Keratinocyte (primary cell): ENCODE results near the gene RPL6. TPM values are rescaled to one million over a fixed set of nuclear protein-coding genes. Genes with fewer than 3 reads are reported as not detected.
"Not testable (repeated sequence)": the region's sequence is repeated elsewhere in the genome, so short reads cannot be mapped to it uniquely, and the experiment has no call there.

ENCODE experiments used
- DNase-seq: peaks from one replicate; pipeline ENCODE4 v3.0.0-alpha.2; 2011; ENCODE audit warnings: low read depth, missing footprints, low spot score
- FAIRE-seq: peaks from 2 replicates; lab custom pipeline; 2011; peaks lifted over from hg19 to GRCh38; lab: Jason Lieb, UNC
- H2AFZ ChIP-seq: 2 replicates; pipeline ENCODE4 v1.6.0; 2012; ENCODE audit warnings: low read length, control low read depth, inconsistent platforms; ENCODE audit not compliant: control insufficient read depth
- H3K27ac ChIP-seq: 2 replicates; pipeline ENCODE4 v1.5.1; 2011; ENCODE audit warnings: low read length; ENCODE audit not compliant: control insufficient read depth, insufficient read depth
- H3K27me3 ChIP-seq: 3 replicates; pipeline ENCODE4 v1.6.0; 2011; ENCODE audit warnings: low read length; ENCODE audit not compliant: control insufficient read depth, insufficient read depth; ENCODE audit errors: extremely low read depth
- H3K36me3 ChIP-seq, 2 experiments: 2 replicates in 1 of 2; 3 replicates in 1 of 2; pipeline ENCODE4 v1.5.1; 2011; ENCODE audit warnings: low read length in 2 of 2, mild to moderate bottlenecking in 1 of 2; ENCODE audit not compliant: control insufficient read depth in 2 of 2, insufficient read depth in 2 of 2; ENCODE audit errors: extremely low read depth in 1 of 2
- H3K4me1 ChIP-seq: 3 replicates; pipeline ENCODE4 v1.5.1; 2011; ENCODE audit warnings: low read length; ENCODE audit not compliant: control insufficient read depth, insufficient read depth; ENCODE audit errors: extremely low read depth
- H3K4me2 ChIP-seq: 3 replicates; pipeline ENCODE4 v1.6.0; 2011; ENCODE audit warnings: low read depth, low read length; ENCODE audit not compliant: control insufficient read depth, insufficient read depth; ENCODE audit errors: extremely low read depth
- H3K4me3 ChIP-seq, 3 experiments: fragments of 200-600 bp in 1 of 3; sonication (generic) in 1 of 3; 2 replicates in 2 of 3; 3 replicates in 1 of 3; pipeline ENCODE4 v1.5.1; 2011 to 2016; ENCODE audit warnings: low read length in 3 of 3, mild to moderate bottlenecking in 3 of 3, control low read depth in 2 of 3, inconsistent platforms in 1 of 3, low read depth in 1 of 3, mixed read lengths in 1 of 3, mixed run types in 1 of 3, moderate library complexity in 1 of 3; ENCODE audit not compliant: control insufficient read depth in 2 of 3, insufficient read depth in 2 of 3; ENCODE audit errors: extremely low read depth in 1 of 3
- H3K79me2 ChIP-seq: 2 replicates; pipeline ENCODE4 v1.6.0; 2012; ENCODE audit warnings: low read length; ENCODE audit not compliant: control insufficient read depth, insufficient read depth
- H3K9ac ChIP-seq: 3 replicates; pipeline ENCODE4 v1.6.0; 2011; ENCODE audit warnings: low read length; ENCODE audit not compliant: control insufficient read depth, insufficient read depth; ENCODE audit errors: extremely low read depth
- H3K9me1 ChIP-seq: 3 replicates; pipeline ENCODE4 v1.6.0; 2011; ENCODE audit warnings: low read length; ENCODE audit not compliant: control insufficient read depth, insufficient read depth; ENCODE audit errors: extremely low read depth
- H3K9me3 ChIP-seq: 2 replicates; pipeline ENCODE4 v1.5.1; 2012; ENCODE audit warnings: low read depth, low read length; ENCODE audit not compliant: control insufficient read depth
- H4K20me1 ChIP-seq: 3 replicates; pipeline ENCODE4 v1.6.0; 2011; ENCODE audit warnings: low read length; ENCODE audit not compliant: control insufficient read depth, insufficient read depth; ENCODE audit errors: extremely low read depth
- EZH2 ChIP-seq: IDR thresholded peaks from one replicate; pipeline ENCODE4 v1.6.1; 2012; ENCODE audit warnings: inconsistent platforms, mild to moderate bottlenecking, low read length, moderate library complexity
- dilution Hi-C: fragments of 300-500 bp; cut with MboI; formaldehyde crosslinking; loops from one replicate; pipeline ENCODE4 v1.7.0; 2020; ENCODE audit warnings: low sequenced_read_pairs; ENCODE audit not compliant: extremely low pct_ligation_motif_present
- polyA plus RNA-seq, 5 experiments: library from polyadenylated mRNA; depleted of rRNA in 3 of 5; stranded (reverse) in 3 of 5; stranded (forward) in 1 of 5; unstranded in 1 of 5; fragments of >200 nt; gene quantifications; 1 replicate in 1 of 5; 2 replicates in 3 of 5; 3 replicates in 1 of 5; pipeline versions ENCODE4 v1.2.1 to v1.2.3, GENCODE V29; 2011 to 2012; ENCODE audit warnings: missing spikeins in 2 of 5, low read depth in 1 of 5, low replicate concordance in 1 of 5
- TF ChIP-seq, protein P1 (sequence below), 3 experiments: IDR thresholded peaks in 1 of 3; conservative IDR thresholded peaks in 1 of 3; optimal IDR thresholded peaks in 1 of 3; 2 replicates in 2 of 3; 3 replicates in 1 of 3; pipeline versions ENCODE3 to v1.5.1; 2011; ENCODE audit warnings: low read length in 3 of 3, mild to moderate bottlenecking in 3 of 3, moderate library complexity in 2 of 3, control low read depth in 1 of 3, inconsistent platforms in 1 of 3; ENCODE audit not compliant: insufficient read depth in 2 of 3; ENCODE audit errors: extremely low read depth in 1 of 3

Gene RPL6
- polyA plus RNA-seq, 1 donor (not counting 4 experiments of a cell fraction or from before 2014, with no cell fraction given), result 2,338 TPM

DNA sequence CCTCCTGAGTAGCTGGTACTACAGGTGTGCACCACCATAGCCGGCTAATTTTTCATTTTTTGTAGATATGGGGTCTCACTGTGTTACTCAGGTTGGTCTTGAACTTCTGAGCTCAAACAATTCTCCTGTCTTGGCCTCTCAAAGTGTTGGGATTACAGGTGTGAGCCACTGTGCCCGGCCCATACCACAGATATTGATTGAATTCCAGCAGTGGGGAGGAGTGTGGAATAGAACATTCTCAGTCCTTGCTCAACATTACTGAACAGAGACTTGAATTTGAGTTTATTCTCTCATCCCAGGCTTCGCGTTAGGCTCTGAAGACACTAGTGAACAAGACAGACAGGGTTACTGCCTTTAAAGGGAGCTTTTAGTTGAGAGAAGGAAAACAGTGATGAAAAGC, 48.9 kb upstream of the RPL6 start:
- dilution Hi-C loops, result no loop called here
- no peak overlapping the region for H3K4me2 ChIP-seq
- no peak overlapping the region for H2AFZ ChIP-seq
- DNase-seq (no peak), FAIRE-seq (no peak)
- TF ChIP-seq, protein P1, sequence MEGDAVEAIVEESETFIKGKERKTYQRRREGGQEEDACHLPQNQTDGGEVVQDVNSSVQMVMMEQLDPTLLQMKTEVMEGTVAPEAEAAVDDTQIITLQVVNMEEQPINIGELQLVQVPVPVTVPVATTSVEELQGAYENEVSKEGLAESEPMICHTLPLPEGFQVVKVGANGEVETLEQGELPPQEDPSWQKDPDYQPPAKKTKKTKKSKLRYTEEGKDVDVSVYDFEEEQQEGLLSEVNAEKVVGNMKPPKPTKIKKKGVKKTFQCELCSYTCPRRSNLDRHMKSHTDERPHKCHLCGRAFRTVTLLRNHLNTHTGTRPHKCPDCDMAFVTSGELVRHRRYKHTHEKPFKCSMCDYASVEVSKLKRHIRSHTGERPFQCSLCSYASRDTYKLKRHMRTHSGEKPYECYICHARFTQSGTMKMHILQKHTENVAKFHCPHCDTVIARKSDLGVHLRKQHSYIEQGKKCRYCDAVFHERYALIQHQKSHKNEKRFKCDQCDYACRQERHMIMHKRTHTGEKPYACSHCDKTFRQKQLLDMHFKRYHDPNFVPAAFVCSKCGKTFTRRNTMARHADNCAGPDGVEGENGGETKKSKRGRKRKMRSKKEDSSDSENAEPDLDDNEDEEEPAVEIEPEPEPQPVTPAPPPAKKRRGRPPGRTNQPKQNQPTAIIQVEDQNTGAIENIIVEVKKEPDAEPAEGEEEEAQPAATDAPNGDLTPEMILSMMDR (optimal IDR thresholded peaks at IDR 0.05 in 1 of 3, IDR thresholded peaks at IDR 0.05 in 1 of 3, conservative IDR thresholded peaks at IDR 0.05 in 1 of 3; ENCODE audit: extremely low read depth in 1 of 3, insufficient read depth in 2 of 3, low read length in 3 of 3), result no peak
- no peak for TF ChIP-seq EZH2
- H3K9me3 ChIP-seq, result no peaks in the 10 kb centered on the region
- no peaks in the 10 kb centered on the region for H3K27me3 ChIP-seq
- H4K20me1 ChIP-seq, result no peaks in the 10 kb centered on the region
- H3K79me2 ChIP-seq, result no peaks in the 10 kb centered on the region
- H3K9me1 ChIP-seq, result no peaks in the 10 kb centered on the region
- H3K4me3 ChIP-seq, result no peak overlapping the region
- no peak overlapping the region for H3K9ac ChIP-seq
- H3K27ac ChIP-seq, result no peak overlapping the region
- H3K36me3 ChIP-seq, result peaks cover 8 to 24% of the 10 kb centered on the region in 2 experiments
- no peaks in the 10 kb centered on the region for H3K4me1 ChIP-seq

DNA sequence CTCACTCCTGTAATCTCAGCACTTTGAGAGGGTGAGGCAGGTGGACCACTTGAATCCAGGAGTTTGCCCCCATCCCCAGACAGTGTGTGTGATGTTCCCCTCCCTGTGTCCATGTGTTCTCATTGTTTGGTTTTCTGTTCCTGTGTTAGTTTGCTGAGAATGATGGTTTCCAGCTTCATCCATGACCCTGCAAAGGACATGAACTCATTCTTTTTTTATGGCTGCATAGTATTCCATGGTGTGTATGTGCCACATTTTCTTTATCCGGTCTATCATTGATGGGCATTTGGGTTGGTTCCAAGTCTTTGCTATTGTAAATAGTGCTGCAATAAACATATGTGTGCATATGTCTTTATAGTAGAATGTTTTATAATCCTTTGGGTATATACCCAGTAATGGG, 47.7 kb upstream of the RPL6 start:
- DNase-seq, H3K27ac ChIP-seq, H3K4me3 ChIP-seq, H2AFZ ChIP-seq, FAIRE-seq, H3K4me1 ChIP-seq, H4K20me1 ChIP-seq, H3K9me3 ChIP-seq, H3K4me2 ChIP-seq, H3K9me1 ChIP-seq, dilution Hi-C loops, H3K79me2 ChIP-seq, H3K27me3 ChIP-seq, H3K9ac ChIP-seq: not testable (repeated sequence)
- peaks cover 10 to 24% of the 10 kb centered on the region in 2 experiments for H3K36me3 ChIP-seq

DNA sequence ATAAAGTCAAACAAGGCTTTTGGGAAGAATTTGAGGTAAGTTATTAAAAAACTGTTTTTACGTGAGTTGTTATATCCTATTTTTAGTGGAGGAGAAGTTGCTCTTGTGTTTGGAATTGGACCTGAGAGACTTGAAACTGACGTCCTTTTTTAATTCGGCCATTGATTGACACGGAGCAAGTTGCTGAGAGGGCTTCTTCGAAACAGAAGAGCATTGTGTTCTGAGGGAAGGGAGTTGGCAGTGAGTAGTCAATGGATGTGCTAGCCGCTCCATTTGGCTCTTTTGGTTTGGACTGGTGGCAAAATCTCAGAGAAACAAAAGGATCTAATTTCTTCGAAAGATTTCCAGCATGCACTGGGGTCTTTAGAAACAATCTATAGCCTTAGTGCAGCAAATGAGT, 46.6 kb upstream of the RPL6 start:
- Histone ChIP-seq H3K4me3 (no peak overlapping the region), H2AFZ (no peak overlapping the region), H3K9me3 (no peaks in the 10 kb centered on the region), H3K4me1 (no peaks in the 10 kb centered on the region), H3K4me2 (no peak overlapping the region), H3K27me3 (no peaks in the 10 kb centered on the region), H4K20me1 (no peaks in the 10 kb centered on the region), H3K27ac (no peak overlapping the region), H3K79me2 (no peaks in the 10 kb centered on the region), H3K9me1 (no peaks in the 10 kb centered on the region), H3K9ac (no peak overlapping the region), H3K36me3 (peaks cover 12 to 24% of the 10 kb centered on the region in 2 experiments)
- TF ChIP-seq, protein P1 (optimal IDR thresholded peaks at IDR 0.05 in 1 of 3, IDR thresholded peaks at IDR 0.05 in 1 of 3, conservative IDR thresholded peaks at IDR 0.05 in 1 of 3; ENCODE audit: extremely low read depth in 1 of 3, insufficient read depth in 2 of 3, low read length in 3 of 3), result no peak
- TF ChIP-seq EZH2, result no peak
- FAIRE-seq, result no peak
- DNase-seq, result no peak
- dilution Hi-C loops, result no loop called here
